Left renal cortex interstitium (tissue), 4 donors: Measurements from ENCODE around the gene TM2D3. TPM values are rescaled to one million over a fixed set of nuclear protein-coding genes. Genes with fewer than 3 reads are reported as not detected.

Experiments used
- DNase-seq, 4 donors: peaks; one replicate each; pipeline ENCODE4 v3.0.0-alpha.2; 2013; ENCODE audit warnings: low read depth in 4 of 4, low spot score in 2 of 4, missing footprints in 1 of 4
- polyA plus RNA-seq, 4 donors: library from polyadenylated mRNA; unstranded; fragments of 120-200 nt; gene quantifications; one replicate each; pipeline ENCODE4 v1.2.1, GENCODE V29; 2013; ENCODE audit not compliant: insufficient read length in 4 of 4

The TM2D3 gene
- polyA plus RNA-seq, 4 donors, result 63.2 to 67.7 (median 65.9) TPM

GRCh38 chr15:101609742-101610610 lies 42.2 kb downstream of the TM2D3 start:
- no peak for DNase-seq

GRCh38 chr15:101608201-101608600 lies 44.0 kb downstream of the TM2D3 start:
- DNase-seq, result no peak

GRCh38 chr15:101607108-101607507 lies 45.1 kb downstream of the TM2D3 start:
- no peak for DNase-seq

GRCh38 chr15:101604124-101604874 lies 47.9 kb downstream of the TM2D3 start:
- DNase-seq, result no peak

- DNase-seq, result no peak
Measured at GRCh38 chr15:101602801-101603200, 49.4 kb downstream of the TM2D3 start.

- no peak for DNase-seq
Measured at GRCh38 chr15:101600035-101600434, 52.1 kb downstream of the TM2D3 start.

DNA sequence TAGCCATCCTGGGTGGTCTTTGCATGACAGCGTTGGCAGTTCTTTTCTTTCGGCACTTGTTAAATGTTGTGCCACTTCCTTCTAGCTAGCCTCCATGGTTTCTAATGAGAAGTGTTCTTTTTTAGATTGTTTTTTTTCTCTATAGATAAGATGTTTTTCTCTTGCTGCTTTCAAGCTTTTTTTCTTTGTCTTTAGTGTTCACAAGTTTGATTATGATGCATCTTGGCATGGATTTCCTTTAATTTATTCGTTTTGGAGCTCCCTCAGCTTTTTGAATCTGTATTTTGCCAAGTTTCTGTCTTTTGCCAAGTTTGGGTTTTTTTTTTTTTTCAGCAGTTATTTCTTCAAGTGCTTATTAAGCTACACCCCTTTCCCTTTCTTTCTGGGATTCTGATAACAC lies 53.1 kb downstream of the TM2D3 start:
- DNase-seq, result no peak

DNA sequence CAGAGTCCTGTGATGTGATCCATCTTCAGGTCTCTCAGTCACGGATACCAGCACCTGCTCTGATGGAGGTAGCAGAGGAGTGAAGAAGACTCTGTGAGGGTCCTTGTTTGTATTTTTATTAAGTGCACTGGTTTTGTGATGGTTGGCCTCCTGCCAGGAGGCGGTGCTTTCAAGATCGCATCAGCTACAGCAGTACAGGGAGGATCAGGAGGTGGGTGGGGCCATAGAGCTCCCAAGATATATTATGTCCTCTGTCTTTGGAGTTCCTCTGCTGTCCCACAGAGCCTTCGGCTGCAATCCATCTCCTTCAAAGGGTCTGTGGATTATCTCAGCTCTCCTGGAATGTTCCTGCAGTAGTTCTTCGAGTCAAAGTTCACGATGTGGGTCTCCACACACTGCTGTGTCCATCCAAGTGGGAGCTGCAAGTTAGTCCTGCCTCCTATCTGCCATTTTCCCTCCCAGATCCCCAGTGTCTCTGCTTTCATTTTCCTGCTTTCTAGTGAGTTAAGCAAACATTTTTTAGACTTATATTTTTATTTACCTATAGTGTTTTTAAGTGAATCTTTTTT lies 54.7 kb downstream of the TM2D3 start:
- no peak for DNase-seq

DNA sequence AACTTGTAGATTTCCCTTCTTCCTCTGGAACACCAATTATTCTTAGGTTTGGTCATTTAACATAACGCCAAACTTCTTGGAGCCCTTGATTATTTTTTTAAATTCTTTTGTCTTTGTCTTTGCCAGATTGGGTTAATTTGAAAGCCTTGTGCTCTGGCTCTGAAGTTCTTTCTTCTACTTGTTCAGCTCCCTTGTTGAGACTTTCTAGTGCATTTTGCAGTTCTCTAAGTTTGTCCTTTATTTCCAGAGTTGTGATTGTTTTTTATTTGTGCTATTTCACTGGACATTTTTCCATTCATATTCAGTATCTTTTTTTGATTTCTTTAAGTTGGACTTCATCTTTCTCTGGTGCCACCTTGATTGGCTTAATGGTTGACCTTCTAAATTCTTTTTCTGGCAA lies 55.5 kb downstream of the TM2D3 start:
- DNase-seq, result no peak

Other genes with a start within 250 kb of the TM2D3 start
- gene PCSK6, start 162.7 kb downstream of the TM2D3 start, polyA plus RNA-seq, result 1 to 10 TPM; 7.2 to 8.2 (median 8.1) TPM
- gene TARS3, start 72.1 kb upstream of the TM2D3 start, polyA plus RNA-seq, result 10 to 100 TPM; 17.7 to 23.4 (median 22.1) TPM
- gene OR4F6, start 151.1 kb upstream of the TM2D3 start, polyA plus RNA-seq, result not detected
- not detected for gene OR4F15, start 159.8 kb upstream of the TM2D3 start, polyA plus RNA-seq